Mesendoderm (in vitro differentiated cells): Measurements from ENCODE around the gene TALDO1.
A peak's percentile ranks its signal among the peaks of the same experiment; 100 is the strongest.

Experiments used
- DNase-seq: peaks from one replicate; pipeline ENCODE4 v3.0.0; 2013
- H2AK5ac ChIP-seq: 2 replicates; pipeline ENCODE4 v1.6.1; 2013; ENCODE audit warnings: low read length, inconsistent platforms
- H2BK120ac ChIP-seq: 2 replicates; pipeline ENCODE4 v1.6.1; 2013; ENCODE audit warnings: low read depth, mild to moderate bottlenecking, low read length, moderate library complexity, mixed read lengths
- H2BK15ac ChIP-seq: replicated peaks from 2 replicates; pipeline ENCODE4 v1.6.1; 2013; ENCODE audit warnings: low read depth, mild to moderate bottlenecking, moderate library complexity
- H2BK5ac ChIP-seq: 2 replicates; pipeline ENCODE4 v1.6.1; 2013; ENCODE audit warnings: low read length, inconsistent platforms
- H3K18ac ChIP-seq: 2 replicates; pipeline ENCODE4 v1.6.1; 2013; ENCODE audit warnings: mild to moderate bottlenecking, low read length, mixed read lengths
- H3K23ac ChIP-seq: one replicate; pipeline ENCODE4 v1.6.1; 2013; ENCODE audit warnings: low read length
- H3K27ac ChIP-seq: 2 replicates; pipeline ENCODE4 v1.5.1; 2013; ENCODE audit warnings: low read depth, mild to moderate bottlenecking, inconsistent platforms, low read length, moderate library complexity
- H3K27me3 ChIP-seq: 2 replicates; pipeline ENCODE4 v1.6.1; 2013; ENCODE audit warnings: low read length, control low read depth, mild to moderate bottlenecking, inconsistent platforms; ENCODE audit not compliant: insufficient read depth, poor library complexity
- H3K36me3 ChIP-seq: 2 replicates; pipeline ENCODE4 v1.6.1; 2013; ENCODE audit warnings: low read length, inconsistent platforms; ENCODE audit not compliant: control insufficient read depth, insufficient read depth
- H3K4ac ChIP-seq: one replicate; pipeline ENCODE4 v1.6.1; 2013; ENCODE audit warnings: low read depth, mild to moderate bottlenecking, low read length, moderate library complexity
- H3K4me1 ChIP-seq: 2 replicates; pipeline ENCODE4 v1.6.1; 2013; ENCODE audit warnings: low read depth, low read length, inconsistent platforms; ENCODE audit not compliant: control insufficient read depth
- H3K4me2 ChIP-seq: 2 replicates; pipeline ENCODE4 v1.6.1; 2013; ENCODE audit warnings: low read length
- H3K4me3 ChIP-seq: 2 replicates; pipeline ENCODE4 v1.5.1; 2013; ENCODE audit warnings: mild to moderate bottlenecking, low read length
- H3K56ac ChIP-seq: one replicate; pipeline ENCODE4 v1.6.1; 2013; ENCODE audit warnings: low read length
- H3K79me1 ChIP-seq: 2 replicates; pipeline ENCODE4 v1.6.1; 2013; ENCODE audit warnings: low read length, inconsistent platforms
- H3K79me2 ChIP-seq: 2 replicates; pipeline ENCODE4 v1.6.1; 2013; ENCODE audit warnings: mild to moderate bottlenecking, low read length; ENCODE audit not compliant: control insufficient read depth, insufficient read depth
- H3K9ac ChIP-seq: 2 replicates; pipeline ENCODE4 v1.6.1; 2013; ENCODE audit warnings: low read length, inconsistent platforms
- H4K5ac ChIP-seq: one replicate; pipeline ENCODE4 v1.6.1; 2013; ENCODE audit warnings: low read length
- H4K8ac ChIP-seq: one replicate; pipeline ENCODE4 v1.6.1; 2013; ENCODE audit warnings: low read depth, mild to moderate bottlenecking, control low read depth, low read length, moderate library complexity
- WGBS: extraction: QIAGEN DNeasy Blood & Tissue Kit; methylation state at CpG from one replicate; pipeline ENCODE4 v1.1.7; 2013; ENCODE audit warnings: low lambda C conversion rate, missing lambda C conversion rate; ENCODE audit not compliant: insufficient coverage; ENCODE audit errors: extremely low coverage; 5-methylcytosine and 5-hydroxymethylcytosine counted together

The TALDO1 gene

DNA sequence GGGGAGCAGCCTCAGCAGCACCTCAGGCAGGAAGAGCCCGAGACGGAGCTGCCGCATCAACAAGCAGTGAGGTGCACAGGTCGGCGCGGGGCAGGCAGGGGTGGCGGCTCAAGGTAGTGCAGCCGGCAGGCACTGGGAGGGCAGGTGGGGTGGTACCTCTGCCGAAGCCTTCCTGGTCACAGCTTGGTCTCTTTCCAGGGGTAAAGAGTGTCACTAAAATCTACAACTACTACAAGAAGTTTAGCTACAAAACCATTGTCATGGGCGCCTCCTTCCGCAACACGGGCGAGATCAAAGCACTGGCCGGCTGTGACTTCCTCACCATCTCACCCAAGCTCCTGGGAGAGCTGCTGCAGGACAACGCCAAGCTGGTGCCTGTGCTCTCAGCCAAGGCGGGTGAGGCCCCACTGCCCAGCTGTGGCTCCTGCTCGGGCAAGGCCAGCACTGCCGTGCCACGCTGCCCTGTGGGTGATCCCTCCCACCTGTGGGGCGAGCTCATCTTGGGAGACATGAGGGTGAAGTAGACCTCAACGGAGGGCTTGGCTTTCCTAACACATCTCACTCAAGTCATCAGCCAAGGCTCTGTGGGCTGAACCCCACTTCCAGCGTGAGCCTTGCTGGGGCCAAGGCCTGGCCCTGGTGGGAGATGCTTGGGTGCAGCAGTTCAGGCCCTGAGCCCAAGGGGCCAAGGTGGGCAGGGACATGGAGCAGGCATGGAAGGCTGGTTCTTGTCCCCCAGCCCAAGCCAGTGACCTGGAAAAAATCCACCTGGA lies 16.5 kb downstream of the TALDO1 start:
- Histone ChIP-seq H3K36me3 (peaks cover 18% of the 10 kb centered on the region), H3K18ac (no peak overlapping the region), H2AK5ac (no peak overlapping the region), H3K4me2 (no peak overlapping the region), H3K23ac (no peak overlapping the region), H3K27me3 (no peaks in the 10 kb centered on the region), H2BK15ac (no peak overlapping the region), H3K56ac (no peak overlapping the region), H3K9ac (no peak overlapping the region), H4K5ac (no peak overlapping the region), H3K79me2 (no peaks in the 10 kb centered on the region), H3K4me3 (no peak overlapping the region), H3K4ac (no peak overlapping the region), H2BK120ac (no peak overlapping the region), H3K27ac (no peak overlapping the region), H2BK5ac (no peak overlapping the region), H3K79me1 (no peaks in the 10 kb centered on the region), H3K4me1 (peaks cover 3% of the 10 kb centered on the region), H4K8ac (no peak overlapping the region)
- no peak for DNase-seq
- WGBS, result no CpG with 5 or more reads among the region's 22 CpGs

DNA sequence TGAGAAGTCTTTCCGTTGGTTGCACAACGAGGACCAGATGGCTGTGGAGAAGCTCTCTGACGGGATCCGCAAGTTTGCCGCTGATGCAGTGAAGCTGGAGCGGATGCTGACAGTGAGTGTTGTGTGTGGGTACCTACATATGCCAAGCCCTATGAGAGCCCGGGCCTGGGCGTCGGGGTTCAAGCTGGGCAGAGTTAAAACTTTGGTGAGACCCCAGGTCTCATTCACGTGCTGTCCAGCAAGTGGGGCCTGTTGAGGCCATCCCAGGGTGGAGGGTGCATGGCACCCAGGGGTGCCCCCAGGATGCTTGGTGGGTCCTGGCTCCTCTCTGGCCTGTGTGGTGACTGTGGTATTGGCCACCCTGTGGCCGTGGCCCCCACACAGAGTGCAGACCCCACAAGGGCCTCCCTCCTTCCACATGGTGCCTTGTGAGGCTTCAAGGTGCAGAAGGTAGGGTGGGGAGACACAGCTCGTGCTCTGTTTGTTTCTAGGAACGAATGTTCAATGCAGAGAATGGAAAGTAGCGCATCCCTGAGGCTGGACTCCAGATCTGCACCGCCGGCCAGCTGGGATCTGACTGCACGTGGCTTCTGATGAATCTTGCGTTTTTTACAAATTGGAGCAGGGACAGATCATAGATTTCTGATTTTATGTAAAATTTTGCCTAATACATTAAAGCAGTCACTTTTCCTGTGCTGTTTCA lies 17.2 kb downstream of the TALDO1 start:
- Histone ChIP-seq H3K79me1 (no peaks in the 10 kb centered on the region), H3K56ac (no peak overlapping the region), H2AK5ac (no peak overlapping the region), H3K27me3 (no peaks in the 10 kb centered on the region), H3K23ac (no peak overlapping the region), H3K9ac (no peak overlapping the region), H4K8ac (no peak overlapping the region), H3K4me3 (no peak overlapping the region), H2BK120ac (no peak overlapping the region), H2BK15ac (no peak overlapping the region), H3K4ac (no peak overlapping the region), H3K18ac (no peak overlapping the region), H3K79me2 (no peaks in the 10 kb centered on the region), H4K5ac (no peak overlapping the region), H2BK5ac (no peak overlapping the region), H3K36me3 (peaks cover 16% of the 10 kb centered on the region), H3K4me2 (no peak overlapping the region), H3K27ac (no peak overlapping the region), H3K4me1 (peaks cover 3% of the 10 kb centered on the region)
- no CpG with 5 or more reads among the region's 18 CpGs for WGBS
- DNase-seq, result no peak

DNA sequence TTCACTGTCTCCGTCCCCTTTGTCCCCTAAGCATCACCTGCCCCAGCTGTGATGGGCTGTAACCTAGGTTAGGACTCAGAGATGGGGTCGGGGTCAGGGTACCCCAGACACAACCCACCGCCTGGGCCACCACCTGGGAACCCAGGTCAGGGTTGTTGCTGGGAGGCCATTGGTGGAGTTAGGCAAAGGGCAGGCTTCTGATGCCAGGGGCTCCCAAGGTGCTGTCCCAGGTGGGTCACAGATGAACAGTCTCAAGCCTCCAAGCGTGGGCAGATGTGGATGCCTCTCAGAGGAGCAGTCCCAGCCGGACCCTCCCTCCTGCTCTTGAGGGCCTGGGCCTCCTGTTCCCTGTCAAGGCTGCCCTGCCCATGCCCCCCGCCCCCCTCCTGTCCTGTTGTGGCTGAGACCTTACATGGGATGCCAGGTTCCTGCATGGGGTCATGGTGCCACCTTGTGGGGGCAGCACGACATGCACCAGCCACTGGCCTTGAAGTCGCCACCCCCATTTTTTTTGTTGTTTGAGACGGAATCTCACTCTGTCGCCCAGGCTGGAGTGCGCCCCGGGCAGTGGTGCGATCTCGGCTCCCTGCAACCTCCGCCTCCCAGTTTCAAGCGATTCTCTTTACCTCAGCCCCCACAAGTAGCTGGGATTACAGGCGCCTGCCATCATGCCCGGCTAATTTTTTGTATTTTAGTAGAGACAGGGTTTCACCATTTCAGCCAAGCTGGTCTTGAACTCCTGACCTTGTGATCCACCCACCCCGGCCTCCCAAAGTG lies 17.9 kb downstream of the TALDO1 start:
- DNase-seq, result peak; percentile 79
- no peak overlapping the region for H2AK5ac ChIP-seq
- no peak overlapping the region for H3K18ac ChIP-seq
- H3K4me2 ChIP-seq, result no peak overlapping the region
- no peak overlapping the region for H3K4ac ChIP-seq
- no peak overlapping the region for H3K56ac ChIP-seq
- H3K27ac ChIP-seq, result no peak overlapping the region
- no peak overlapping the region for H2BK5ac ChIP-seq
- no peak overlapping the region for H4K5ac ChIP-seq
- peaks cover 3% of the 10 kb centered on the region for H3K4me1 ChIP-seq
- no CpG with 5 or more reads among the region's 19 CpGs for WGBS
- no peak overlapping the region for H3K23ac ChIP-seq
- peaks cover 16% of the 10 kb centered on the region for H3K36me3 ChIP-seq
- H2BK120ac ChIP-seq, result no peak overlapping the region
- no peaks in the 10 kb centered on the region for H3K79me2 ChIP-seq
- no peak overlapping the region for H3K4me3 ChIP-seq
- no peak overlapping the region for H2BK15ac ChIP-seq
- H3K79me1 ChIP-seq, result no peaks in the 10 kb centered on the region
- H3K27me3 ChIP-seq, result no peaks in the 10 kb centered on the region
- H4K8ac ChIP-seq, result no peak overlapping the region
- H3K9ac ChIP-seq, result no peak overlapping the region

DNA sequence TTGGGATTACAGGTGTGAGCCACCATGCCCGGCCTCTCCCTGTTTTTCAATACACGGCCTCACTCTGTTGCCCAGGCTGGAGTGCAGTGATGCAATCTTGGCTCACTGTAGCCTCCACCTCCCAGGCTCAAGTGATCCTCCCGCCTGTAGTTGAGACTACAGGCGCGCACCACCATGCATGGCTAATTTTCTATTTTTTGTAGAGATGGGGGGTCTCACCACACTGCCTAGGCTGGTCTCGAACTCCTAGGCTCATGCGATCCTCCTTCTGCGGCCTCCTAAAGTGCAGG lies 18.5 kb downstream of the TALDO1 start:
- H4K5ac ChIP-seq, result no peak overlapping the region
- no peaks in the 10 kb centered on the region for H3K79me1 ChIP-seq
- no peak overlapping the region for H3K18ac ChIP-seq
- no peak overlapping the region for H3K23ac ChIP-seq
- H4K8ac ChIP-seq, result no peak overlapping the region
- H3K56ac ChIP-seq, result no peak overlapping the region
- no peaks in the 10 kb centered on the region for H3K79me2 ChIP-seq
- H3K4me1 ChIP-seq, result peaks cover 3% of the 10 kb centered on the region
- H3K4ac ChIP-seq, result no peak overlapping the region
- H3K36me3 ChIP-seq, result peaks cover 14% of the 10 kb centered on the region
- no peak for DNase-seq
- no CpG with 5 or more reads among the region's 8 CpGs for WGBS
- H3K4me2 ChIP-seq, result no peak overlapping the region
- H3K27me3 ChIP-seq, result no peaks in the 10 kb centered on the region
- no peak overlapping the region for H2AK5ac ChIP-seq
- H2BK120ac ChIP-seq, result no peak overlapping the region
- H3K4me3 ChIP-seq, result no peak overlapping the region
- H3K27ac ChIP-seq, result no peak overlapping the region
- H2BK15ac ChIP-seq, result no peak overlapping the region
- no peak overlapping the region for H2BK5ac ChIP-seq
- no peak overlapping the region for H3K9ac ChIP-seq

DNA sequence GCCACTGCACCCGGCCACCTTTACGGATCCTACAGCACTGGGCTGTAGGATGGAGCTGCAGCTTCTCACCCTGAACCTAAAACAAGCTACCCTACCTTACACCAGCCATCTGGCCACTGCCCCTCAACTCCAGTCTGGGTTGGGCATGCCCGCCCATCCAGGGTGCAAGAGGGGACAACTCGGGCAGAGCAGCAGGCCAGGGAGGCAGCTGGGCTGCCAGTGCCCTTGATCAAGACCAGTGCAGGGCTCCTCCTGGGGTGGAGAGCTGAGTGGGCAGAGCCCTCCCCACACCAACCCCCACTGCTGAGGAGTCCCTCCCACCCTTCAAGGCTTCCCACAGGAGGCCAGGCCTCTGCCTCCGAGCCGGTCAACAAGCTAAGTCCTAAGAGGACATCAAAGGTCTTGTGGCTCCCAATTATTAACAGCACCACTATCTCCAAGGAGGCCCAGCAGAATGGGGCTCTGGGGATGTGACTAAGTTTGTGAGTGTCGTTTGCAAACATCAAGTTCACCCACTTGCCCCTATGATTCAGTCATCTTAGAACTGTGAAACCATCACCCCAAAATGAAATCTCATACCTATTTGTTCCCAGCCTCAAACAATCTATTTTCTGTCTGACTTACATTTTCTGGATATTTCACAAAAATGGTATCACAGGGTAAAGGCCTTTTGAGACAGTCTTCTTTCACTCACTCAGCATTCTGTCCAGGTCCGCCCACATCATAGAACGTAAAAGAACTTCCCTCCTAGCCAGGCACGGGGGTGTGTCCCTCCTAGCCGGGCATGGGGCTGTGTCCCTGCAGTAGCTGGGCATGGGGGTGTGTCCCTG lies 19.1 kb downstream of the TALDO1 start:
- WGBS, result no CpG with 5 or more reads among the region's 11 CpGs
- Histone ChIP-seq H3K4me3 (no peak overlapping the region), H2BK120ac (no peak overlapping the region), H3K9ac (no peak overlapping the region), H3K56ac (no peak overlapping the region), H3K36me3 (peaks cover 16% of the 10 kb centered on the region), H2AK5ac (no peak overlapping the region), H3K23ac (no peak overlapping the region), H3K4me2 (no peak overlapping the region), H3K27me3 (no peaks in the 10 kb centered on the region), H3K27ac (no peak overlapping the region), H4K8ac (no peak overlapping the region), H3K79me2 (no peaks in the 10 kb centered on the region), H2BK15ac (no peak overlapping the region), H2BK5ac (no peak overlapping the region), H3K4ac (no peak overlapping the region), H3K79me1 (no peaks in the 10 kb centered on the region), H3K4me1 (peaks cover 3% of the 10 kb centered on the region), H4K5ac (no peak overlapping the region), H3K18ac (no peak overlapping the region)
- DNase-seq, result no peak
